NCI-H146 treated with DMSO at 0.1 percent for 48 hours (cell line): ENCODE measurements around the gene RGS10.

Experiments
- DNase-seq: peaks from one replicate; lab custom pipeline; 2025; ENCODE audit not compliant: unreplicated experiment; lab: John Stamatoyannopoulos, UW

The RGS10 gene

GRCh38 chr10:119520283-119520682 lies 22.2 kb downstream of the RGS10 start:
- DNase-seq, result no peak

GRCh38 chr10:119518936-119519335 lies 23.6 kb downstream of the RGS10 start:
- DNase-seq, result no peak

- no peak for DNase-seq
These were observed 24.3 kb downstream of the RGS10 start for GRCh38 chr10:119518176-119518575.

- no peak for DNase-seq
These were observed 25.0 kb downstream of the RGS10 start for GRCh38 chr10:119517235-119518141.

- no peak for DNase-seq
These were observed 25.9 kb downstream of the RGS10 start for GRCh38 chr10:119516381-119517234.

GRCh38 chr10:119515511-119516045 lies 26.9 kb downstream of the RGS10 start:
- no peak for DNase-seq

GRCh38 chr10:119514819-119515218 lies 27.7 kb downstream of the RGS10 start:
- DNase-seq, result no peak

GRCh38 chr10:119511828-119512515 lies 30.5 kb downstream of the RGS10 start:
- no peak for DNase-seq

GRCh38 chr10:119509909-119510451 lies 32.5 kb downstream of the RGS10 start:
- no peak for DNase-seq

GRCh38 chr10:119507115-119507514 lies 35.4 kb downstream of the RGS10 start:
- DNase-seq, result no peak

- DNase-seq, result no peak
These were observed 36.8 kb downstream of the RGS10 start for GRCh38 chr10:119505588-119506315.

GRCh38 chr10:119505131-119505551 lies 37.4 kb downstream of the RGS10 start:
- no peak for DNase-seq

- no peak for DNase-seq
These were observed 37.9 kb downstream of the RGS10 start for GRCh38 chr10:119504651-119505050.

GRCh38 chr10:119503821-119504220 lies 38.7 kb downstream of the RGS10 start:
- no peak for DNase-seq

- DNase-seq, result no peak
These were observed 39.8 kb downstream of the RGS10 start for GRCh38 chr10:119502618-119503155.

GRCh38 chr10:119502209-119502608 lies 40.3 kb downstream of the RGS10 start:
- no peak for DNase-seq

- no peak for DNase-seq
These were observed 40.8 kb downstream of the RGS10 start for GRCh38 chr10:119501690-119502089.

GRCh38 chr10:119500821-119501220 lies 41.7 kb downstream of the RGS10 start:
- no peak for DNase-seq

GRCh38 chr10:119500123-119500795 lies 42.3 kb downstream of the RGS10 start:
- DNase-seq, result no peak
